ENCODE data around the gene AXL.

AXL gene

GRCh38 chr19:41308450-41309179 is 89.6 kb downstream of the AXL start:
- DNase-seq (ENCODE audit: low read depth), result peak; percentile 95

- no peak for DNase-seq (ENCODE audit: low read depth)
Observed at GRCh38 chr19:41309180-41310032, 90.4 kb downstream of the AXL start.

GRCh38 chr19:41310033-41310831 is 91.2 kb downstream of the AXL start, which contains the start of gene CCDC97:
TSS of gene CCDC97 (plus strand) at chr19:41310172. CDS start at chr19:41310311, 139 bp downstream.
- peak; percentile 85 for DNase-seq (ENCODE audit: low read depth)

GRCh38 chr19:41311072-41311471 is 92.0 kb downstream of the AXL start:
- no peak for DNase-seq (ENCODE audit: low read depth)

All from activated gamma-delta T cell treated with anti-CD3 and anti-CD28 coated beads, Interleukin-2, amount 50 U/mL, for 16 hours (primary cell).